ENCODE data around the gene DDX47.

GRCh38 chr12:12872139-12872933, 59.2 kb downstream of the DDX47 start:
- peak; percentile 48; the same call in 1 of the 2 replicates for TF ChIP-seq POLR2A (IDR thresholded peaks at IDR 0.05; ENCODE audit: low read depth, low read length)
- TF ChIP-seq CTCF (conservative IDR thresholded peaks at IDR 0.05; ENCODE audit: low read depth, low read length), result no peak
- no peak for TF ChIP-seq RAD21 (IDR thresholded peaks at IDR 0.05; ENCODE audit: low read length)
- no peak for TF ChIP-seq MAFK (IDR thresholded peaks at IDR 0.05; ENCODE audit: low read depth, low read length)
- TF ChIP-seq RCOR1 (IDR thresholded peaks at IDR 0.05; ENCODE audit: insufficient replicate concordance, low read length), result no peak
- TF ChIP-seq MAZ (IDR thresholded peaks at IDR 0.05; ENCODE audit: borderline replicate concordance, low read depth, low read length), result no peak
- TF ChIP-seq BHLHE40 (IDR thresholded peaks at IDR 0.05; ENCODE audit: low read depth, low read length), result peak; percentile 29; the same call in 1 of the 2 replicates
- TF ChIP-seq SMC3 (IDR thresholded peaks at IDR 0.05; ENCODE audit: low read depth, low read length), result no peak
- no peak for TF ChIP-seq MXI1 (IDR thresholded peaks at IDR 0.05; ENCODE audit: borderline replicate concordance, low read depth, low read length)
